ENCODE measurements around the gene IL9R. TPM values are rescaled to one million over a fixed set of nuclear protein-coding genes. Genes with fewer than 3 reads are reported as not detected.
"Not testable (repeated sequence)": the region's sequence is repeated elsewhere in the genome, so short reads cannot be mapped to it uniquely, and the experiment has no call there.

The IL9R gene, protein sequence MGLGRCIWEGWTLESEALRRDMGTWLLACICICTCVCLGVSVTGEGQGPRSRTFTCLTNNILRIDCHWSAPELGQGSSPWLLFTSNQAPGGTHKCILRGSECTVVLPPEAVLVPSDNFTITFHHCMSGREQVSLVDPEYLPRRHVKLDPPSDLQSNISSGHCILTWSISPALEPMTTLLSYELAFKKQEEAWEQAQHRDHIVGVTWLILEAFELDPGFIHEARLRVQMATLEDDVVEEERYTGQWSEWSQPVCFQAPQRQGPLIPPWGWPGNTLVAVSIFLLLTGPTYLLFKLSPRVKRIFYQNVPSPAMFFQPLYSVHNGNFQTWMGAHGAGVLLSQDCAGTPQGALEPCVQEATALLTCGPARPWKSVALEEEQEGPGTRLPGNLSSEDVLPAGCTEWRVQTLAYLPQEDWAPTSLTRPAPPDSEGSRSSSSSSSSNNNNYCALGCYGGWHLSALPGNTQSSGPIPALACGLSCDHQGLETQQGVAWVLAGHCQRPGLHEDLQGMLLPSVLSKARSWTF
- 1 to 10 TPM; 4.1 to 4.3 TPM for total RNA-seq

GRCh38 chrX:155997436-155997835, at the start of gene IL9R:
Gene IL9R, plus strand, starts transcription at chrX:155997696. Its CDS starts 64 bp downstream, at chrX:155997760.
- Mint-ChIP-seq H3K4me1 (no peaks in the 10 kb centered on the region), H3K9me3 (no peaks in the 10 kb centered on the region), H3K4me3 (peak within 1 kb of the TSS; percentile 37), H3K27ac (peak within 1 kb of the TSS; percentile 48), H3K27me3 (no peaks in the 10 kb centered on the region), H3K36me3 (ENCODE audit: low read depth) (no peaks in the 10 kb centered on the region)
- peak; percentile 90 for ATAC-seq (replicated peaks)

DNA sequence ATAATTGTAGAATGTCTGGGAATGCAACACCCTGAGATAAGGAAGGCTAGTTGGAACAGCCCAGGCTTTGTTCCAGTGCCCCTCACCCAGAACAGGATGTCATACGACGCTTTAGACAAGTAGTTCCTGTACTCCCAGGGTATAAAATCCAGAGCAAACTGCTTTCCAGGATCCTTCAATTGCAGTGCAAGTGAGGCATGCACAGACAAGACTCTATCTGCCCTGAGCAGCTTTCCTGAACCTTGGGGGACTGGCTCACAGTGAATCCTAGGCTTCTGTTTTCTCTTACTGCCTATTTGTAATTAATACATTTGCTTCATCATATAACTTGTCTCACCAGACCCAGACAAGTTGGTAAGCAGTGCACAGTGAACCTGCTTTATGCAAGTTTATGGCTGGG, 48.4 kb upstream of the IL9R start:
- no peak overlapping the region for H3K27ac Mint-ChIP-seq
- no peaks in the 10 kb centered on the region for H3K27me3 Mint-ChIP-seq
- peaks cover 5% of the 10 kb centered on the region for H3K36me3 Mint-ChIP-seq (ENCODE audit: low read depth)
- no peaks in the 10 kb centered on the region for H3K9me3 Mint-ChIP-seq
- H3K4me1 Mint-ChIP-seq: no peaks in the 10 kb centered on the region
- no peak for ATAC-seq (replicated peaks)
- no peak overlapping the region for H3K4me3 Mint-ChIP-seq

DNA sequence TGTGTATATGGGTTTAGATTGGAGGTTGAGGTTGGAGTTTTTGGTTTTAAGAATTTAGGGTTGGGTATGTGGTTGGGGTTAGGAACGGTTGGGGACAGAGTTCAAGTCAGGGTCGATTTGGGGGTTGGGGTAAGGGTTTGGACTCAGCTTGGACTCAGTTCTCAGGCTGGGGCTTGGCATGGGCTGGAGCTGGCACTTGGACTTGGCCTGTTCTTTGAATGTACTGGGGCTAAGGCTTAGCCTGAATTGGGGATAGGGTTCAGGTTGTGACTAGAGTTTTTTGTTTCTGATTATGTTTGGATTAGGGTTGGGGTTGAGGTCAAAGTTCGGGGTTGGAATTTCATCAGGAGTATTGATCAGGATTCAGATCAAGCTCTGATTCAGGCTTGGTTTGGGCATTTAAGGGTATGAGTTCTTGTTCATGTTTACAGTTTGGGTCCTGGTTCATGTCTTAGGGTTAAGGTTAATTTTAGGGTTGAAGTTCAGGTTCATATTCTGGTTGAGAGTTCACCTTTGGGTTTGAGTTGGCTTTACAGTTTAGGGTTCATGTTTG, 46.2 kb upstream of the IL9R start:
- no peaks in the 10 kb centered on the region for H3K9me3 Mint-ChIP-seq
- H3K27ac Mint-ChIP-seq: no peak overlapping the region
- no peaks in the 10 kb centered on the region for H3K4me1 Mint-ChIP-seq
- H3K27me3 Mint-ChIP-seq: no peaks in the 10 kb centered on the region
- H3K36me3 Mint-ChIP-seq (ENCODE audit: low read depth): no peaks in the 10 kb centered on the region
- ATAC-seq (replicated peaks): no peak
- H3K4me3 Mint-ChIP-seq: no peak overlapping the region

- Mint-ChIP-seq H3K27ac (no peak overlapping the region), H3K4me3 (no peak overlapping the region), H3K4me1 (no peaks in the 10 kb centered on the region), H3K36me3 (ENCODE audit: low read depth) (no peaks in the 10 kb centered on the region), H3K9me3 (no peaks in the 10 kb centered on the region), H3K27me3 (no peaks in the 10 kb centered on the region)
- no peak for ATAC-seq (replicated peaks)
These were observed 44.4 kb upstream of the IL9R start for GRCh38 chrX:155953055-155953454.

GRCh38 chrX:155954793-155955192, 42.7 kb upstream of the IL9R start:
- H3K9me3 Mint-ChIP-seq: no peaks in the 10 kb centered on the region
- H3K4me3 Mint-ChIP-seq: no peak overlapping the region
- H3K27ac Mint-ChIP-seq: no peak overlapping the region
- H3K36me3 Mint-ChIP-seq (ENCODE audit: low read depth): no peaks in the 10 kb centered on the region
- no peak for ATAC-seq (replicated peaks)
- H3K4me1 Mint-ChIP-seq: no peaks in the 10 kb centered on the region
- no peaks in the 10 kb centered on the region for H3K27me3 Mint-ChIP-seq

- no peaks in the 10 kb centered on the region for H3K27me3 Mint-ChIP-seq
- H3K4me1 Mint-ChIP-seq: no peaks in the 10 kb centered on the region
- H3K36me3 Mint-ChIP-seq (ENCODE audit: low read depth): no peaks in the 10 kb centered on the region
- H3K4me3 Mint-ChIP-seq: no peak overlapping the region
- no peak overlapping the region for H3K27ac Mint-ChIP-seq
- H3K9me3 Mint-ChIP-seq: no peaks in the 10 kb centered on the region
- no peak for ATAC-seq (replicated peaks)
These were observed 41.4 kb upstream of the IL9R start for GRCh38 chrX:155956099-155956498.

DNA sequence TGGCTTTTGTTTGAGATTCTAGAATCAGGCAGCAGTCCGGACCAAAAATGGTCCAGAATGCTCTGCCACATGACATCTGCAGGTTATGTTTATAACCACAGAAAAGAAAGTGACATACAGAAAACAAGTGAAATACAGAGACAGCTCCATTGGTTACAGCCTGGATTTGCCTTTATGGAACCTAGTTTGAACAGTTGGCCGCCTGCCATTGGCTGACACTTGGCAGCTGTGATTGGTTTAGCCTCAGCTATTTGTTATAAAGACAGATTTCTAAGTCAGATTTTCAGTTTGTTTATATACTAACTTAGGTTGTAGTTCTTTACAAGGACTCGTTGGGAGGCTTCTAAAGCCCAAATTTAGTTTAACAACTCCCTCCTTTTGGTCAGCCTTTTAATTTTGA, 40.8 kb upstream of the IL9R start:
- H3K4me1 Mint-ChIP-seq: no peaks in the 10 kb centered on the region
- no peak overlapping the region for H3K27ac Mint-ChIP-seq
- H3K27me3 Mint-ChIP-seq: no peaks in the 10 kb centered on the region
- no peaks in the 10 kb centered on the region for H3K36me3 Mint-ChIP-seq (ENCODE audit: low read depth)
- no peak overlapping the region for H3K4me3 Mint-ChIP-seq
- no peaks in the 10 kb centered on the region for H3K9me3 Mint-ChIP-seq
- ATAC-seq (replicated peaks): no peak

- H3K27ac Mint-ChIP-seq: no peak overlapping the region
- no peak overlapping the region for H3K4me3 Mint-ChIP-seq
- H3K36me3 Mint-ChIP-seq (ENCODE audit: low read depth): no peaks in the 10 kb centered on the region
- ATAC-seq (replicated peaks): no peak
- H3K27me3 Mint-ChIP-seq: peaks cover 3% of the 10 kb centered on the region
- no peaks in the 10 kb centered on the region for H3K9me3 Mint-ChIP-seq
- H3K4me1 Mint-ChIP-seq: no peaks in the 10 kb centered on the region
These were observed 39.7 kb upstream of the IL9R start for GRCh38 chrX:155957843-155958242.

DNA sequence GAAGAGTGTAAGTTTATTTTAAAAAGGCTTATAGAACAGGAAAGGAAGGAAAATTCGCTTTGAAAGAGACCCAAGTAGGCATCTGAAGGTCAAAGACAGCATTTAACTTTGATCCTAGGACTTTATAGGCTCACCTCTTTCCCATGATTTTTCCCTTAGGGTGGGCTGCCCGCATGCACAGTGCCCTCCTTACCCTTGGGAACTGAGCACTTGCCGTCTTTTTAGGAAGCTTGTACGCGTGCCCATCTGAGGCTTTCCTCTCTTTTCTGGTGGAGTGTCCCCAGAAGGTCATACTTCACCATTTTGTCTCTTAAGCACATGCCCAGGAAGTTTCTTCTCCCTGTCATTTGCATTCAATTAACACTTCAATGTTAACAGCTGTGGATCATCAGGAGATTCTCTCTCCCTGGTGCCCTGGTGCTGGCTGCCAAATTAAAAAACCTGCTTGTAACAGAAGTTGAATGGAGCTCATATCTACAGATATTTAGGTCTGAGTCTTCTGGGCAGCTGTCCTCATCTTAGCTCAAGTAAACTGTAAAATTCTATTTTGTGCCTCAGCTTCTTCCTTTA, 38.4 kb upstream of the IL9R start:
- Mint-ChIP-seq H3K4me1 (no peaks in the 10 kb centered on the region), H3K36me3 (ENCODE audit: low read depth) (no peaks in the 10 kb centered on the region), H3K9me3 (peaks cover 6% of the 10 kb centered on the region), H3K27me3 (peaks cover 6% of the 10 kb centered on the region), H3K27ac (no peak overlapping the region), H3K4me3 (no peak overlapping the region)
- no peak for ATAC-seq (replicated peaks)

GRCh38 chrX:155962906-155963305, 34.6 kb upstream of the IL9R start:
- Mint-ChIP-seq H3K27me3 (peaks cover 10% of the 10 kb centered on the region), H3K4me1 (no peaks in the 10 kb centered on the region), H3K27ac (no peak overlapping the region), H3K4me3 (no peak overlapping the region), H3K36me3 (ENCODE audit: low read depth) (no peaks in the 10 kb centered on the region), H3K9me3 (peaks cover 6% of the 10 kb centered on the region)
- ATAC-seq (replicated peaks): no peak

DNA sequence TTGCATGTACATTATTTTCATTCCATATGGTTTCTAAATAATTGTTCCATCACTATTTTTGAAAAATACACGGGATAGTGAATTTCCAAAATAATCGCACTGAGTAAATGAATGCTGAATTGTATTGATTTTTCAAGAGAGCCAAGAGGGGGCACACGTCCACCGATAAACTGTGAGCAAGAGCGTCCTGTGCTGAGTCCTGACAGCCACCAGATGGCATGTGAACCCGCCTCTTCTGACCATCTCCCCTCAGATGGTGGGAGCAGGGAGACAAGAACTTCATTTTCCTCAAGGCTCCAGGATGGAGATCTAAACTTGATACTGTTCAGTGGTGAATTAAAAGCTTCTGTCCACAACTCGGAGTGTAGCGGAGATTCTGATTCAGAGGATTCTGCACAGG, 30.6 kb upstream of the IL9R start:
- H3K4me1 Mint-ChIP-seq: no peaks in the 10 kb centered on the region
- peaks cover 15% of the 10 kb centered on the region for H3K9me3 Mint-ChIP-seq
- no peak overlapping the region for H3K27ac Mint-ChIP-seq
- H3K4me3 Mint-ChIP-seq: no peak overlapping the region
- peak; percentile 62 for ATAC-seq (replicated peaks)
- peaks cover 24% of the 10 kb centered on the region for H3K27me3 Mint-ChIP-seq
- H3K36me3 Mint-ChIP-seq (ENCODE audit: low read depth): no peaks in the 10 kb centered on the region

GRCh38 chrX:155967653-155968325, 29.7 kb upstream of the IL9R start:
- Mint-ChIP-seq H3K27ac (no peak overlapping the region), H3K4me1 (no peaks in the 10 kb centered on the region), H3K36me3 (ENCODE audit: low read depth) (no peaks in the 10 kb centered on the region), H3K4me3 (no peak overlapping the region), H3K9me3 (peaks cover 15% of the 10 kb centered on the region), H3K27me3 (peaks cover 21% of the 10 kb centered on the region)
- no peak for ATAC-seq (replicated peaks)

DNA sequence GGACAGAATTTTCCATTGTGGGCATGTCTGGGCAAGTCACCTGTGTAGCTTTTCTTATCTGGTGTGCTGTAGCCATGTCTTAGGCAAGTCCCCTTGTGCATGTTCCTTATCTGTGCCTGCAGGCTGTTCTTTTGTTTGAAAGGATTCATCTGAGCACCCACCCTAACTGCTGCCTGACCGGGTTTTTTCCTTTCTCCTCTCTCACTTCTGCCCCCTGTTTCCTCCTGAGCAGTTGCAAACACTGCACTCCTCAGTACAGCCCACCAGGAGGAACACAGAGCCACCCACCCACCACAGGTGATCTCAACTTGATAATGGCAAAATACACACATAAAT, 29.2 kb upstream of the IL9R start:
- Mint-ChIP-seq H3K4me3 (no peak overlapping the region), H3K4me1 (no peaks in the 10 kb centered on the region), H3K27me3 (peaks cover 21% of the 10 kb centered on the region), H3K9me3 (peaks cover 15% of the 10 kb centered on the region), H3K27ac (no peak overlapping the region), H3K36me3 (ENCODE audit: low read depth) (no peaks in the 10 kb centered on the region)
- ATAC-seq (replicated peaks): no peak

GRCh38 chrX:155968791-155969190, 28.7 kb upstream of the IL9R start:
- no peaks in the 10 kb centered on the region for H3K36me3 Mint-ChIP-seq (ENCODE audit: low read depth)
- peaks cover 20% of the 10 kb centered on the region for H3K27me3 Mint-ChIP-seq
- no peak overlapping the region for H3K27ac Mint-ChIP-seq
- H3K9me3 Mint-ChIP-seq: peaks cover 12% of the 10 kb centered on the region
- ATAC-seq (replicated peaks): no peak
- no peaks in the 10 kb centered on the region for H3K4me1 Mint-ChIP-seq
- no peak overlapping the region for H3K4me3 Mint-ChIP-seq

GRCh38 chrX:155971658-155972057, 25.8 kb upstream of the IL9R start:
- H3K36me3 Mint-ChIP-seq (ENCODE audit: low read depth): not testable (repeated sequence)

More at GRCh38 chrX:155971658-155972057, 25.8 kb upstream of the IL9R start:
- H3K9me3 Mint-ChIP-seq; ATAC-seq (replicated peaks); H3K4me3 Mint-ChIP-seq; H3K4me1 Mint-ChIP-seq; H3K27ac Mint-ChIP-seq: not testable (repeated sequence)
- peaks cover 17% of the 10 kb centered on the region for H3K27me3 Mint-ChIP-seq
